Measurements from ENCODE around the gene MED14.

Gene MED14

GRCh38 chrX:40663078-40663740 lies 72.1 kb downstream of the MED14 start:
- no peak for DNase-seq

- no peak for DNase-seq
Observed at GRCh38 chrX:40661489-40661888, 73.9 kb downstream of the MED14 start.

- DNase-seq, result no peak
Observed at GRCh38 chrX:40660381-40660780, 75.0 kb downstream of the MED14 start.

GRCh38 chrX:40653535-40653934 lies 81.8 kb downstream of the MED14 start:
- no peak for DNase-seq

- no peak for DNase-seq
Observed at GRCh38 chrX:40652664-40653063, 82.7 kb downstream of the MED14 start.

- peak; percentile 16 for DNase-seq
Observed at GRCh38 chrX:40651620-40652223, 83.6 kb downstream of the MED14 start.

- DNase-seq, result peak; percentile 55
Observed at GRCh38 chrX:40647307-40648197, 87.8 kb downstream of the MED14 start, which contains the start of gene CXorf38. Gene CXorf38, minus strand, starts transcription at chrX:40647561. Its CDS starts 41 bp downstream, at chrX:40647520.

GRCh38 chrX:40646489-40647306 lies 88.6 kb downstream of the MED14 start:
- DNase-seq, result no peak

- peak; percentile 40 for DNase-seq
Observed at GRCh38 chrX:40644821-40645358, 90.5 kb downstream of the MED14 start.

GRCh38 chrX:40644176-40644575 lies 91.2 kb downstream of the MED14 start:
- DNase-seq, result no peak

GRCh38 chrX:40637687-40638086 lies 97.7 kb downstream of the MED14 start:
- no peak for DNase-seq

- no peak for DNase-seq
Observed at GRCh38 chrX:40632199-40632598, 103.1 kb downstream of the MED14 start.

- DNase-seq, result no peak
Observed at GRCh38 chrX:40628506-40628905, 106.8 kb downstream of the MED14 start.

GRCh38 chrX:40625294-40625693 lies 110.0 kb downstream of the MED14 start:
- DNase-seq, result no peak

- DNase-seq, result no peak
Observed at GRCh38 chrX:40623665-40624064, 111.7 kb downstream of the MED14 start.

- no peak for DNase-seq
Observed at GRCh38 chrX:40623139-40623536, 112.2 kb downstream of the MED14 start, which contains the start of gene MPC1L. Gene MPC1L, plus strand, starts transcription at chrX:40623428. Its CDS starts 138 bp downstream, at chrX:40623566.

GRCh38 chrX:40622479-40623138 lies 112.7 kb downstream of the MED14 start:
- DNase-seq, result no peak

GRCh38 chrX:40617566-40617965 lies 117.8 kb downstream of the MED14 start:
- no peak for DNase-seq

GRCh38 chrX:40615976-40616375 lies 119.4 kb downstream of the MED14 start:
- DNase-seq, result no peak

GRCh38 chrX:40612511-40612910 lies 122.8 kb downstream of the MED14 start:
- no peak for DNase-seq

- no peak for DNase-seq
Observed at GRCh38 chrX:40607381-40607780, 128.0 kb downstream of the MED14 start.

GRCh38 chrX:40603446-40603845 lies 131.9 kb downstream of the MED14 start:
- no peak for DNase-seq

Data from amniotic stem cell (primary cell).